GM06990 (cell line): ENCODE measurements around the gene TNRC6A.

Experiments used
- DNase-seq: peaks from one replicate; pipeline ENCODE4 v3.0.0-alpha.2; 2011; ENCODE audit not compliant: insufficient read length; ENCODE audit errors: extremely low read depth
- H3K27me3 ChIP-seq: replicated peaks from 2 replicates; pipeline ENCODE4 v1.6.0; 2011; ENCODE audit warnings: low read length; ENCODE audit not compliant: control insufficient read depth, insufficient read depth
- H3K36me3 ChIP-seq: 2 replicates; pipeline ENCODE4 v1.5.1; 2011; ENCODE audit warnings: low read length; ENCODE audit not compliant: control insufficient read depth, insufficient read depth
- H3K4me3 ChIP-seq: replicated peaks from 2 replicates; pipeline ENCODE4 v1.5.1; 2011; ENCODE audit warnings: low read depth, mild to moderate bottlenecking, control low read depth, low read length
- TF ChIP-seq, protein P1 (sequence below): IDR thresholded peaks from 2 replicates; pipeline ENCODE4 v1.5.1; 2011; ENCODE audit warnings: low read length, control low read depth, mild to moderate bottlenecking, inconsistent platforms; ENCODE audit not compliant: insufficient read depth, poor library complexity, severe bottlenecking

The TNRC6A gene

DNA sequence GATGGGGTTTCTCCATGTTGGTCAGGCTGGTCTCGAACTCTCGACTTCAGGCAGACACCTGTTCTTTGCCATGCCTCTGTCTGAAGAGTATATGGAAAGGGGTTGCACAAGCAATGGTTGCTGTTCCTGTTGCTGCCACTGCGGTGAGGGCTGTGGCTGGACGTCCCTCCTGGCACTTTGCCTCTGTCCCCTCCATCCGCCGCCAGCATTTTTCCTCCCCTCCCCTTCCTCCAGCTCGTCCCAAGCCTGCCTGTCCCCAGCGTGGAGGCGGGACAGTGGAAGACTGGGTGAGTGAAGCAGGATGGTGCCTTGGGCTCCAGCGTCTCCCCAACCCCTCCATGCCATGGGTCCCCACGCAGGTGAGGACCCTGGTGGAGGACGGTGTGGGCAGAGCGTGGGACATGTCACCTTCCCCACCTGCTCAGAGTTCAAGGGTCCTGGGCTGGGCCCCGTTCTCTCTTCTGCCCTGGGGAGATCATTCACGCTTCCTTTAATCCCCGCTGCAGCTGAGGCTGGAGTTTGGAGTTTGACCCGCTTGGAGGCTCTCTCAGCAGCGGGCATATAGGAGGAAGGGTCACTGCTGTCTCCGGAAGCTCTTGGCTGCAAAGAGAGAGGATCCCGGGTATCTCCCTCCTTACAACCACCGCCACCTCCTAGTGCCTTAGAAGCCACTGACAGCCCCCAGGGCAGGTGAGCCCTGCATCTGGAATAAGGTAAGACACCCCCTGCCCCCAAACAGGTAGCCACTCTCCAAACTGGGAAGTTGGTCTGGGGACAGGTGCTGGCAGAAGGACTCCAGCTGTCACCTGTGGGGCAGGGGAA is 116.5 kb downstream of the TNRC6A start, which contains the start of gene SLC5A11:
TSS of gene SLC5A11 (plus strand) at position 238 of the 822 bp plus-strand sequence. CDS start 12,681 bp downstream, outside the sequence.
- Histone ChIP-seq H3K36me3 (no peaks in the 10 kb centered on the region), H3K4me3 (no peak within 1 kb of the TSS), H3K27me3 (no peaks in the 10 kb centered on the region; the same call in 1 of the 2 replicates)
- TF ChIP-seq, protein P1, sequence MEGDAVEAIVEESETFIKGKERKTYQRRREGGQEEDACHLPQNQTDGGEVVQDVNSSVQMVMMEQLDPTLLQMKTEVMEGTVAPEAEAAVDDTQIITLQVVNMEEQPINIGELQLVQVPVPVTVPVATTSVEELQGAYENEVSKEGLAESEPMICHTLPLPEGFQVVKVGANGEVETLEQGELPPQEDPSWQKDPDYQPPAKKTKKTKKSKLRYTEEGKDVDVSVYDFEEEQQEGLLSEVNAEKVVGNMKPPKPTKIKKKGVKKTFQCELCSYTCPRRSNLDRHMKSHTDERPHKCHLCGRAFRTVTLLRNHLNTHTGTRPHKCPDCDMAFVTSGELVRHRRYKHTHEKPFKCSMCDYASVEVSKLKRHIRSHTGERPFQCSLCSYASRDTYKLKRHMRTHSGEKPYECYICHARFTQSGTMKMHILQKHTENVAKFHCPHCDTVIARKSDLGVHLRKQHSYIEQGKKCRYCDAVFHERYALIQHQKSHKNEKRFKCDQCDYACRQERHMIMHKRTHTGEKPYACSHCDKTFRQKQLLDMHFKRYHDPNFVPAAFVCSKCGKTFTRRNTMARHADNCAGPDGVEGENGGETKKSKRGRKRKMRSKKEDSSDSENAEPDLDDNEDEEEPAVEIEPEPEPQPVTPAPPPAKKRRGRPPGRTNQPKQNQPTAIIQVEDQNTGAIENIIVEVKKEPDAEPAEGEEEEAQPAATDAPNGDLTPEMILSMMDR, result no peak
- no peak for DNase-seq

DNA sequence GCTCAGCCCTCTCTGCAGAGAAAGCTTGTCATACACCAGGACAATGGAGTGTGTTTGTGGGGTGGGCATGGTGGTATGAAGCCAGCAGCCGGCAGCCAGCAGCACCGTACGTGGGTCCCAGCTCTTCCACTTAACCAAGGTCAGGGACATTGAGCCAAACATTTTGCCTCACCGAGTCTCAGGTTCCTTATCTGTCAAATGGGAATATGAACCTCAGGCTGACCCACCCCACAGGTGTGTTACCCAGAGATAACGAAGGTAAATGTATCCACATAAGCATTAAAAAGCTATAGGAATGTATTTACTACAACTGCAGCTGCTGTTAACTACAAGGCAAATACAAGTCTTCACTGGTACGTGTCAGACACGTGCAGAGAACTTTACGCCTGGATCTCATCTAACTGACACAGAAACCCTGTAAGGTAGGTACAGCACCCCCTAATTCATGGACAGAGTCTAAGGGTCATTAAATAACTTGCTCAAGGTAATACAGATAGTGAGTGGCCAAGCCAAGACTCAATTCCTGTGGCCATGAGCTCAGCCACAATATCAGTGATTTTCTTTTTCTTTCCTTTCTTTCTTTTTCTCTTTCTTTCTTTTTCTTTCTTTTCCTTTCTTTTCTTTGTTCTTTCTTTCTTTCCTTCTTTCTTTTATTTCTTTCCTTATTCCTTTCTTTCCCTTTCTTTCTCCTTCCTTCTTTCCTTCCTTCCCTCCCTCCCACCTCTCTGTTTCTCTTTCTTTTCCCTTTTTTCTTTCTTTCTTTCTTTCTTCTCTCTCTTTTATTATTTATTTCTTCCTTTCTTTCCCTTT is 117.3 kb downstream of the TNRC6A start:
- no peaks in the 10 kb centered on the region; the same call in 1 of the 2 replicates for H3K27me3 ChIP-seq
- no peaks in the 10 kb centered on the region for H3K36me3 ChIP-seq
- no peak for DNase-seq
- TF ChIP-seq, protein P1, result no peak
- no peak overlapping the region for H3K4me3 ChIP-seq

DNA sequence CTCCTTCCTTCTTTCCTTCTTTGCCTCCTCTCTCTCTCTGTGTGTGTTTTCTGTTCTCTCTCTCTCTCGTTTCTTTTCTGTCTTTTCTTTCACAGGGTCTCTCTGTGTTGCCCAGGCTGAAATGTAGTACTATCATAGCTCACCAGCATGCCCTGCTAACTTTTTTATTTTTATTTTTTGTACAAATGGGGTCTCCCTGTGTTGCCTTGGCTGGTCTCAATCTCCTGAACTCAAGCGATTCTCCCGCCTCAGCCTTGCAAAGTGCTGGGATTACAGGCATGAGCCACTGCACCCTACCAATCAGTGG is 117.9 kb downstream of the TNRC6A start:
- no peak overlapping the region for H3K4me3 ChIP-seq
- no peak for DNase-seq
- no peaks in the 10 kb centered on the region; the same call in 1 of the 2 replicates for H3K27me3 ChIP-seq
- no peaks in the 10 kb centered on the region for H3K36me3 ChIP-seq
- TF ChIP-seq, protein P1, result no peak

DNA sequence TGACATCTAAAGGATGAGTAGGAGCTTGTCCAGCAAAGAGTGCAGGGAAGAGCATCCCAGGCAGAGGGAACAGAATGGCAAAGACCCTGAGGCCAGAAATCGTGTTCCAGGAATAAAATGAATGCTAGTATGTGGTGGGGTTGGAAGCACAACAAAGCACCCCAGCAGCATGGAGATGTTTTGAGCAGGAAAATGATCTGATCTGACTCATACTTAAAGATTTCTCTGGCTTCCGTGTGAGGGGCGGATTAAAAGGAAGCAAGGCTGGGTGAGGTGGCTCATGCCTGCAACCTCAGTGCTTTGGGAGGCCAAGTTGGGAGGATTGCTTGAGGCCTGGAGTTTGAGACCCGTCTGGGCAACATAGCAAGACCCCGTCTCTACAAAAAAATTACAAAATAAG is 118.6 kb downstream of the TNRC6A start:
- H3K4me3 ChIP-seq, result no peak overlapping the region
- TF ChIP-seq, protein P1, result no peak
- no peaks in the 10 kb centered on the region; the same call in 1 of the 2 replicates for H3K27me3 ChIP-seq
- DNase-seq, result no peak
- no peaks in the 10 kb centered on the region for H3K36me3 ChIP-seq

DNA sequence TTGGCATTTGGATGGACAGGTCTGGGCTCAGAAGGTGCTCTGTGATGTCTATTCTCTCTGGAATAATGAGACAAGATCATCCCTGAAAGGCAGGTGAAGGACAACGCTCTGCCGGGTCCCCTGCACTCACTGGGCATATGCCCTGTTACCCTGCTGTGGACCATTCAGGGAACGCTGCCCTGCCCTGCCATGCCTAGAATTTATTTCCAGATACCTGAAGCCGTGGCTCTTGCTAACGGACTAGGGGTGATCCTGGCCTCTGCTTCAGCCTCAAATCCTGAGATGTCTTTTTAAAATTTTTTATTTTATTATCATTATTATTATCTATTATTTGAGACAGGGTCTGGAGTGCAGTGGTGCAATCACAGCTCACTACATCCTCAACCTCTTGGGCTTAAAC is 120.2 kb downstream of the TNRC6A start:
- Histone ChIP-seq H3K36me3 (no peaks in the 10 kb centered on the region), H3K4me3 (no peak overlapping the region), H3K27me3 (no peaks in the 10 kb centered on the region; the same call in 1 of the 2 replicates)
- DNase-seq, result no peak
- TF ChIP-seq, protein P1, result no peak
